RWPE2 (cell line): Measurements from ENCODE around the gene ADIG.
A peak's percentile ranks its signal among the peaks of the same experiment; 100 is the strongest.
"Not testable (repeated sequence)": the region's sequence is repeated elsewhere in the genome, so short reads cannot be mapped to it uniquely, and the experiment has no call there.

Experiments
- ATAC-seq: fragments of 200-7000 bp; cut with Tn5 transposase; 3 replicates; pipeline ENCODE4 v1.9.1; 2021; ENCODE audit warnings: low read depth
- DNase-seq: peaks from one replicate; pipeline ENCODE4 v3.0.0-alpha.2; 2020; ENCODE audit warnings: low spot score
- H3K27ac ChIP-seq: fragments of 450-650 bp; 2 replicates; pipeline ENCODE4 v1.5.1; 2017; ENCODE audit warnings: mild to moderate bottlenecking; ENCODE audit not compliant: poor library complexity, severe bottlenecking
- H3K27me3 ChIP-seq: fragments of 250-450 bp; sonication (Bioruptor Pico); 2 replicates; pipeline ENCODE4 v1.5.1; 2021; ENCODE audit warnings: mild to moderate bottlenecking, moderate library complexity; ENCODE audit not compliant: insufficient read depth, poor library complexity, severe bottlenecking
- H3K36me3 ChIP-seq: fragments of 250-450 bp; sonication (Bioruptor Pico); 2 replicates; pipeline ENCODE4 v1.5.1; 2020; ENCODE audit warnings: low read depth, mild to moderate bottlenecking, moderate library complexity
- H3K4me1 ChIP-seq: fragments of 250-450 bp; sonication (Bioruptor Pico); 2 replicates; pipeline ENCODE4 v1.5.1; 2021; ENCODE audit warnings: mild to moderate bottlenecking, moderate library complexity; ENCODE audit not compliant: insufficient read depth, poor library complexity, severe bottlenecking
- H3K4me3 ChIP-seq: fragments of 250-450 bp; sonication (Bioruptor Pico); 2 replicates; pipeline ENCODE4 v1.5.1; 2021; ENCODE audit warnings: mild to moderate bottlenecking, moderate library complexity; ENCODE audit not compliant: severe bottlenecking
- H3K9me3 ChIP-seq: fragments of 250-450 bp; sonication (Bioruptor Pico); 2 replicates; pipeline ENCODE4 v1.5.1; 2021; ENCODE audit warnings: mild to moderate bottlenecking, moderate library complexity; ENCODE audit not compliant: severe bottlenecking
- CTCF ChIP-seq: fragments of 450-650 bp; IDR thresholded peaks from one replicate; pipeline ENCODE4 v1.5.1; 2017; ENCODE audit warnings: mild to moderate bottlenecking, moderate library complexity; ENCODE audit not compliant: poor library complexity, severe bottlenecking

ADIG gene

GRCh38 chr20:38590676-38591473 is 9.9 kb downstream of the ADIG start:
- H3K9me3 ChIP-seq = no peaks in the 10 kb centered on the region
- no peaks in the 10 kb centered on the region for H3K36me3 ChIP-seq
- no peak overlapping the region for H3K27ac ChIP-seq
- no peaks in the 10 kb centered on the region for H3K27me3 ChIP-seq
- H3K4me1 ChIP-seq = peaks cover 10% of the 10 kb centered on the region
- no peak for TF ChIP-seq CTCF
- no peak overlapping the region for H3K4me3 ChIP-seq
- DNase-seq (peak; percentile 72), ATAC-seq (peak; percentile 44)

- peak; percentile 74 for DNase-seq
- TF ChIP-seq CTCF = no peak
- Histone ChIP-seq H3K27me3 (no peaks in the 10 kb centered on the region), H3K27ac (no peak overlapping the region), H3K4me1 (peaks cover 10% of the 10 kb centered on the region), H3K9me3 (no peaks in the 10 kb centered on the region), H3K4me3 (no peak overlapping the region), H3K36me3 (no peaks in the 10 kb centered on the region)
- no peak for ATAC-seq
Measured at GRCh38 chr20:38591474-38592410, 10.7 kb downstream of the ADIG start.

- H3K4me1 ChIP-seq, H3K4me3 ChIP-seq, H3K27ac ChIP-seq, H3K36me3 ChIP-seq, ATAC-seq, DNase-seq, H3K9me3 ChIP-seq, H3K27me3 ChIP-seq: not testable (repeated sequence)
Measured at GRCh38 chr20:38592411-38592790, 11.4 kb downstream of the ADIG start.

GRCh38 chr20:38594281-38594680 is 13.3 kb downstream of the ADIG start:
- H3K4me3 ChIP-seq, H3K27me3 ChIP-seq, H3K27ac ChIP-seq, ATAC-seq, H3K36me3 ChIP-seq, H3K9me3 ChIP-seq: not testable (repeated sequence)
- DNase-seq = peak; percentile 40
- H3K4me1 ChIP-seq = peaks cover 11% of the 10 kb centered on the region

GRCh38 chr20:38595886-38596285 is 14.9 kb downstream of the ADIG start:
- H3K27me3 ChIP-seq, H3K27ac ChIP-seq, ATAC-seq, H3K9me3 ChIP-seq, H3K36me3 ChIP-seq, H3K4me3 ChIP-seq: not testable (repeated sequence)
- peak; percentile 55 for DNase-seq
- peaks cover 26% of the 10 kb centered on the region for H3K4me1 ChIP-seq

GRCh38 chr20:38599410-38599882 is 18.4 kb downstream of the ADIG start:
- peak; percentile 94 for DNase-seq
- Histone ChIP-seq H3K4me3 (no peak overlapping the region), H3K27ac (no peak overlapping the region), H3K4me1 (peaks cover 38% of the 10 kb centered on the region), H3K36me3 (no peaks in the 10 kb centered on the region), H3K9me3 (no peaks in the 10 kb centered on the region), H3K27me3 (no peaks in the 10 kb centered on the region)
- ATAC-seq = peak; percentile 71
- no peak for TF ChIP-seq CTCF
